Upper lobe of right lung (tissue), 1 donor: ENCODE data around the gene SORL1. TPM values are rescaled to one million over a fixed set of nuclear protein-coding genes. Genes with fewer than 3 reads are reported as not detected.

Experiments used
- ATAC-seq: fragments of 200-7000 bp; cut with Tn5 transposase; one replicate; pipeline ENCODE4 v1.9.1; 2020; ENCODE audit warnings: mild to moderate bottlenecking, moderate library complexity
- DNase-seq: peaks from one replicate; pipeline ENCODE4 v3.0.0-alpha.2; 2020
- H3K27ac ChIP-seq: fragments of 200-600 bp; one replicate; pipeline ENCODE4 v1.8.0; 2022
- H3K27me3 ChIP-seq: fragments of 200-600 bp; one replicate; pipeline ENCODE4 v1.8.0; 2022; ENCODE audit warnings: mild to moderate bottlenecking
- H3K36me3 ChIP-seq: fragments of 200-600 bp; one replicate; pipeline ENCODE4 v1.8.0; 2022
- H3K4me1 ChIP-seq: fragments of 200-600 bp; one replicate; pipeline ENCODE4 v1.8.0; 2022
- H3K4me3 ChIP-seq: fragments of 200-600 bp; one replicate; pipeline ENCODE4 v1.8.0; 2022; ENCODE audit warnings: mild to moderate bottlenecking
- H3K9me3 ChIP-seq: fragments of 200-600 bp; one replicate; pipeline ENCODE4 v1.8.0; 2022
- intact Hi-C: fragments of 100-400 bp; cut with DNase I; formaldehyde crosslinking; loops from one replicate; pipeline ENCODE4 v1.11.0; 2022
- total RNA-seq: library from RNA; stranded (reverse); fragmentation: NEBNext Ultra II Directional; extraction: Animal tissue kit (Norgen Biotek cat#: 25700); gene quantifications from one replicate; pipeline ENCODE4 v1.2.1, GENCODE V29; 2021
- TF ChIP-seq, protein P1 (sequence below): fragments of 200-600 bp; IDR thresholded peaks from one replicate; pipeline ENCODE4 v1.8.0; 2022; ENCODE audit warnings: antibody characterized with exemption
- donor health status: DM: no; HTN: yes; CAD: no; lungs with severe emphysema.

Gene SORL1
- total RNA-seq, 1 donor from 2014 or later, result 48.3 TPM

- no peak overlapping the region for H3K27ac ChIP-seq
- TF ChIP-seq, protein P1, sequence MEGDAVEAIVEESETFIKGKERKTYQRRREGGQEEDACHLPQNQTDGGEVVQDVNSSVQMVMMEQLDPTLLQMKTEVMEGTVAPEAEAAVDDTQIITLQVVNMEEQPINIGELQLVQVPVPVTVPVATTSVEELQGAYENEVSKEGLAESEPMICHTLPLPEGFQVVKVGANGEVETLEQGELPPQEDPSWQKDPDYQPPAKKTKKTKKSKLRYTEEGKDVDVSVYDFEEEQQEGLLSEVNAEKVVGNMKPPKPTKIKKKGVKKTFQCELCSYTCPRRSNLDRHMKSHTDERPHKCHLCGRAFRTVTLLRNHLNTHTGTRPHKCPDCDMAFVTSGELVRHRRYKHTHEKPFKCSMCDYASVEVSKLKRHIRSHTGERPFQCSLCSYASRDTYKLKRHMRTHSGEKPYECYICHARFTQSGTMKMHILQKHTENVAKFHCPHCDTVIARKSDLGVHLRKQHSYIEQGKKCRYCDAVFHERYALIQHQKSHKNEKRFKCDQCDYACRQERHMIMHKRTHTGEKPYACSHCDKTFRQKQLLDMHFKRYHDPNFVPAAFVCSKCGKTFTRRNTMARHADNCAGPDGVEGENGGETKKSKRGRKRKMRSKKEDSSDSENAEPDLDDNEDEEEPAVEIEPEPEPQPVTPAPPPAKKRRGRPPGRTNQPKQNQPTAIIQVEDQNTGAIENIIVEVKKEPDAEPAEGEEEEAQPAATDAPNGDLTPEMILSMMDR, result no peak
- DNase-seq, result no peak
- intact Hi-C loops, result no loop called here
- no peaks in the 10 kb centered on the region for H3K9me3 ChIP-seq
- ATAC-seq, result no peak
- H3K36me3 ChIP-seq, result no peaks in the 10 kb centered on the region
- H3K4me1 ChIP-seq, result peaks cover 3% of the 10 kb centered on the region
- H3K4me3 ChIP-seq, result no peak overlapping the region
- no peaks in the 10 kb centered on the region for H3K27me3 ChIP-seq
Measured at GRCh38 chr11:121670805-121671282, 218.7 kb downstream of the SORL1 start.

DNA sequence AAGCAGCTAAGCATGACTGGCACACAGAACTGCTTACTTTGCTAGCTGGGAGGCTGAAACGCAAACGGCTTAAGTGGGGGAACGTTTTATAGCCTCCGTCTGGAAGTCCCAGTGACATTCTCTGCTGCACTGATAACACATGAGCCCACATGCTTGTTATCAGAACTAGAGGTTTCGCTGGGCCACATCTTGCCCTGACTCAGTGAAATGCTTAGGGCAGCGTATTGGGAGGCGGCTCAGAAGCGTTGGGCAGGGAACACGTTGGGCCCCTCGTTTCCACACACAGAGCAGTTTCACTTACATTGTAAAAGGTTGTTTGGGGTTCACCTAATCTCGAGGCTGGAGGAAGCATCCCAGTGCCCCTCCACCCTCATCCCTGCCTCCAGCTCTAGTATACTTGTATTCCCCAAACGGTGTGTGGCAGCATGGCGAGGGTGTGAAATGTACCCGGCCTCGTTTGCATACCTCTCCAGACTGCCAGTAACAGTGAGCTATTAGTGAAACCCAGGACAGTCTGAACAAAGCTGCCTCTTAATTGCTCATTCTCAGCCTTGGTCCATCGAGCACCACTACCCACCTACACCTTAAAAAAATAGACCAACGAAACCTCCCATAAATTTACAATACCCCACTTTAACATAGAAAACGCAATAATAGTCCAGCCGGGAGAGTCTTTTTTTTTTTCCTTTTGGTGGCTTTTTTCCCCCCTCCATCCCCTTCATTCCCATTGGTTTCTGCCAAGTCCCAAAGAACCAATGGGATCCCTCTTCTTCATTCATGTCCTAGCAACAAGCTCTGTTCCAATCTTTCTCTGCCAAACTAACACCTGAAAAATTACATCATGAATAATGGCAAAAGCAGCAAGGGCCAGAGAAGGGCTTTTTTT lies 219.4 kb downstream of the SORL1 start:
- Histone ChIP-seq H3K4me3 (no peak overlapping the region), H3K27me3 (no peaks in the 10 kb centered on the region), H3K4me1 (peaks cover 3% of the 10 kb centered on the region), H3K27ac (no peak overlapping the region), H3K36me3 (no peaks in the 10 kb centered on the region), H3K9me3 (no peaks in the 10 kb centered on the region)
- TF ChIP-seq, protein P1, result no peak
- DNase-seq (no peak), ATAC-seq (no peak)
- intact Hi-C loops, result no loop called here

- intact Hi-C loops, result no loop called here
- ATAC-seq (peak; percentile 36), DNase-seq (no peak)
Measured at GRCh38 chr11:121672630-121673487, 220.7 kb downstream of the SORL1 start.

GRCh38 chr11:121681550-121682268 lies 229.6 kb downstream of the SORL1 start:
- intact Hi-C loops, result no loop called here
- H3K4me1 ChIP-seq, result no peaks in the 10 kb centered on the region
- H3K9me3 ChIP-seq, result no peaks in the 10 kb centered on the region
- H3K36me3 ChIP-seq, result no peaks in the 10 kb centered on the region
- no peak for ATAC-seq
- no peak overlapping the region for H3K4me3 ChIP-seq
- H3K27me3 ChIP-seq, result no peaks in the 10 kb centered on the region
- no peak overlapping the region for H3K27ac ChIP-seq
- TF ChIP-seq, protein P1, result no peak
- no peak for DNase-seq

More at GRCh38 chr11:121672630-121673487, 220.7 kb downstream of the SORL1 start:
- H3K4me3 ChIP-seq, result no peak overlapping the region
- no peaks in the 10 kb centered on the region for H3K9me3 ChIP-seq
- H3K27me3 ChIP-seq, result no peaks in the 10 kb centered on the region
- H3K27ac ChIP-seq, result no peak overlapping the region
- H3K36me3 ChIP-seq, result no peaks in the 10 kb centered on the region
- TF ChIP-seq, protein P1, result no peak
- peaks cover 3% of the 10 kb centered on the region for H3K4me1 ChIP-seq

Other genes starting within 250 kb of the SORL1 start
- gene SC5D, start 159.5 kb upstream of the SORL1 start, total RNA-seq, result 64.8 TPM